Mucosa of descending colon (tissue), 3 donors: ENCODE measurements around the gene LLGL2. TPM values are rescaled to one million over a fixed set of nuclear protein-coding genes. Genes with fewer than 3 reads are reported as not detected.

ENCODE experiments used
- ATAC-seq: fragments of 200-7000 bp; cut with Tn5 transposase; one replicate; pipeline ENCODE4 v1.9.1; 2020; ENCODE audit warnings: mild to moderate bottlenecking, moderate library complexity
- DNase-seq, 3 donors: peaks; one replicate each; pipeline ENCODE4 v3.0.0-alpha.2; 2020
- H3K36me3 ChIP-seq: fragments of 200-600 bp; one replicate; pipeline ENCODE4 v1.8.0; 2021; ENCODE audit warnings: low read depth, mild to moderate bottlenecking
- H3K4me1 ChIP-seq: fragments of 200-600 bp; one replicate; pipeline ENCODE4 v1.8.0; 2021; ENCODE audit warnings: low read depth, mild to moderate bottlenecking
- H3K4me3 ChIP-seq: fragments of 200-600 bp; one replicate; pipeline ENCODE4 v1.8.0; 2021; ENCODE audit warnings: mild to moderate bottlenecking
- H3K9me3 ChIP-seq: fragments of 200-600 bp; one replicate; pipeline ENCODE4 v1.8.0; 2021; ENCODE audit warnings: mild to moderate bottlenecking
- intact Hi-C, 2 donors: fragments of 100-400 bp; cut with DNase I in 1 of 2; cut with micrococcal nuclease in 1 of 2; formaldehyde crosslinking; loops; one replicate each; pipeline versions ENCODE4 v1.11.0 to v1.11.1; 2022; cut with DNase I, micrococcal nuclease
- total RNA-seq, 3 donors: library from RNA; stranded (reverse); fragmentation: NEBNext Ultra II Directional in 2 of 3; extraction: Animal tissue kit (Norgen Biotek cat#: 25700) in 2 of 3; gene quantifications; one replicate each; pipeline versions ENCODE4 v1.2.1 to v1.2.4, GENCODE V29; 2021 to 2023
- TF ChIP-seq, protein P1 (sequence below): fragments of 200-600 bp; IDR thresholded peaks from one replicate; pipeline ENCODE4 v1.8.0; 2022; ENCODE audit warnings: antibody characterized with exemption, mild to moderate bottlenecking
- donor health status: DM: no; HTN: no; CAD: no; lungs with moderate emphysema.
- donor health status: DM: no; HTN: no; CAD: no.
- donor health status: DM: no; HTN: yes; CAD: no.

The LLGL2 gene
- total RNA-seq, 3 donors from 2014 or later = 269 to 590 (median 405) TPM

- H3K36me3 ChIP-seq = peaks cover 3% of the 10 kb centered on the region
- ATAC-seq (no peak), DNase-seq (peak in 1 of 3 donors; percentile 56)
- no peak overlapping the region for H3K4me3 ChIP-seq
- intact Hi-C loops = no loop called here
- no peaks in the 10 kb centered on the region for H3K9me3 ChIP-seq
- TF ChIP-seq, protein P1, sequence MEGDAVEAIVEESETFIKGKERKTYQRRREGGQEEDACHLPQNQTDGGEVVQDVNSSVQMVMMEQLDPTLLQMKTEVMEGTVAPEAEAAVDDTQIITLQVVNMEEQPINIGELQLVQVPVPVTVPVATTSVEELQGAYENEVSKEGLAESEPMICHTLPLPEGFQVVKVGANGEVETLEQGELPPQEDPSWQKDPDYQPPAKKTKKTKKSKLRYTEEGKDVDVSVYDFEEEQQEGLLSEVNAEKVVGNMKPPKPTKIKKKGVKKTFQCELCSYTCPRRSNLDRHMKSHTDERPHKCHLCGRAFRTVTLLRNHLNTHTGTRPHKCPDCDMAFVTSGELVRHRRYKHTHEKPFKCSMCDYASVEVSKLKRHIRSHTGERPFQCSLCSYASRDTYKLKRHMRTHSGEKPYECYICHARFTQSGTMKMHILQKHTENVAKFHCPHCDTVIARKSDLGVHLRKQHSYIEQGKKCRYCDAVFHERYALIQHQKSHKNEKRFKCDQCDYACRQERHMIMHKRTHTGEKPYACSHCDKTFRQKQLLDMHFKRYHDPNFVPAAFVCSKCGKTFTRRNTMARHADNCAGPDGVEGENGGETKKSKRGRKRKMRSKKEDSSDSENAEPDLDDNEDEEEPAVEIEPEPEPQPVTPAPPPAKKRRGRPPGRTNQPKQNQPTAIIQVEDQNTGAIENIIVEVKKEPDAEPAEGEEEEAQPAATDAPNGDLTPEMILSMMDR = no peak
- H3K4me1 ChIP-seq = peaks cover 19% of the 10 kb centered on the region
These were observed 47.4 kb downstream of the LLGL2 start for GRCh38 chr17:75572713-75573539.

GRCh38 chr17:75573540-75573957 lies 48.1 kb downstream of the LLGL2 start:
- H3K36me3 ChIP-seq = peaks cover 3% of the 10 kb centered on the region
- DNase-seq = no peak
- intact Hi-C loops = no loop called here
- peaks cover 24% of the 10 kb centered on the region for H3K4me1 ChIP-seq
- no peak for ATAC-seq
- no peaks in the 10 kb centered on the region for H3K9me3 ChIP-seq
- H3K4me3 ChIP-seq = no peak overlapping the region
- TF ChIP-seq, protein P1 = no peak

DNA sequence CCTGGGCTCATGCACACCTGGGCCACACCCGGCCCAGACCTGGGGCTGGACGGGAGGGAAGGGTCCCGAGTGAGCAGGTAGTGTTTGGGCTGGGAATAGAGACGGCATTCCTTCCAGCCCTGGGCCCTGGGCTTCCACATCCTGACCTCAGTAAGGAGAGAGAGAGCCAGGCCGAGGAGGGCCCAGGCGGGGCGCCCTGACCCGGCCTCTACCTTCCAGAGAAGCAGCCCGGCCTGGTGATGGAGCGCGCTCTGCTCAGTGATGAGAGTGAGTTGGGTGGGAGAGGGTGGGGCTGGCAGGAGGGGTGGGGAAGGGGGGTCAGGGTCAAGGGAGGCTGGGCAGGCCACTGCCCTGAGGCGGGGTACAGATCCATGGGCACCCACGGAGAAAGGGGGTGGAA lies 48.5 kb downstream of the LLGL2 start:
- TF ChIP-seq, protein P1 = no peak
- Histone ChIP-seq H3K9me3 (no peaks in the 10 kb centered on the region), H3K4me3 (no peak overlapping the region), H3K4me1 (peaks cover 26% of the 10 kb centered on the region), H3K36me3 (no peaks in the 10 kb centered on the region)
- DNase-seq (peak in 1 of 3 donors; percentile 51), ATAC-seq (no peak)
- intact Hi-C loops = no loop called here

DNA sequence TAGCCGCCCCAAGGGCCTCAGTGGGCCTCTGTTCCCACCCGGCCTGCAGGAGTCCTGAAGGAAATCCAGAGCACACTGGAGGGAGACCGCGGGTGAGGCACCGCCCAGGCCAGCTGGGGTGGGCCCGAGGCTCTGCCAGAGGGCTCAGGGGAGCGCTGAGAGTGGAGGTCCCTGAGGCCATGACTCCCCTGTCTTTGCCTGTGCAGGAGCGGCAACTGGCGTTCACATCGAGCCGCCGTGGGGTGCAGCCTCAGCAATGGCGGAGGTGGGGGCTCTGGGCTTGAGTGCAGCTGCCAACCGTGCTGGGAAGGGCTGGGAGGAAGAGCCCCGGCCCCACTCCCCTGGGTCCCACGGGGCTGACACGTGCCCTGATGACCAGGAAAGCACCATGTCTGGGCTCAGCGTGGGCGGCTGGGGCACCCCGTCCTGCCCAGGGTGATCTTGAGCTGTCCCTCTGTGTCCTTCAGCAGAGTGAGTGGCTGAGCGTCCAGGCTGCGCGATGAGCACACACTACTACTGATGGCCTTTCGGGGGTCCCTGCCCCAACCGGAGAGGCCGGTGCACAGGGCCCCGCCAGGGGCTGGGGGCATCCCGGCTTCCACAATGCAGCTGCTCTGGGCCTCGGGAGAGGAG lies 49.0 kb downstream of the LLGL2 start:
- intact Hi-C loops = no loop called here
- H3K4me3 ChIP-seq = no peak overlapping the region

GRCh38 chr17:75575197-75575596 lies 49.7 kb downstream of the LLGL2 start:
- DNase-seq = no peak

More for the DNA sequence above, 49.0 kb downstream of the LLGL2 start:
- DNase-seq (no peak), ATAC-seq (no peak)
- TF ChIP-seq, protein P1 = no peak
- peaks cover 31% of the 10 kb centered on the region for H3K4me1 ChIP-seq
- no peaks in the 10 kb centered on the region for H3K36me3 ChIP-seq
- H3K9me3 ChIP-seq = no peaks in the 10 kb centered on the region

More at GRCh38 chr17:75575197-75575596, 49.7 kb downstream of the LLGL2 start:
- intact Hi-C loops = no loop called here
- Histone ChIP-seq H3K36me3 (no peaks in the 10 kb centered on the region), H3K9me3 (no peaks in the 10 kb centered on the region), H3K4me1 (peaks cover 38% of the 10 kb centered on the region), H3K4me3 (no peak overlapping the region)
- TF ChIP-seq, protein P1 = no peak
- ATAC-seq = no peak
